Activated naive CD8-positive, alpha-beta T cell treated with anti-CD3 and anti-CD28 coated beads, Interleukin-2, amount 10 ng/mL, durations not matched to agents 7 days and 5 days (primary cell): ENCODE results near the gene IRX2. TPM values are rescaled to one million over a fixed set of nuclear protein-coding genes. Genes with fewer than 3 reads are reported as not detected.

Experiments
- ATAC-seq: fragments of 150-1000 bp; cut with Tn5 transposase; one replicate; pipeline ENCODE4 v1.10.0; 2021; ENCODE audit warnings: low read depth, moderate library complexity
- POLR2A ChIA-PET: fragments of 350-600 bp; sonication (Branson Sonifier 250); formaldehyde crosslinking; loops from one replicate; lab custom pipeline; 2021; ENCODE audit warnings: antibody characterized with exemption; lab: Charles Lee
- DNase-seq: peaks from one replicate; pipeline ENCODE4 v3.0.0; 2021
- H3K27ac Mint-ChIP-seq: one replicate; pipeline ENCODE4 v1.8.0; 2022; ENCODE audit warnings: mild to moderate bottlenecking, mixed read lengths
- H3K27me3 Mint-ChIP-seq: one replicate; pipeline ENCODE4 v1.8.0; 2022; ENCODE audit warnings: mild to moderate bottlenecking, moderate library complexity, mixed read lengths
- H3K36me3 Mint-ChIP-seq: one replicate; pipeline ENCODE4 v1.8.0; 2021; ENCODE audit warnings: mild to moderate bottlenecking, mixed read lengths
- H3K4me1 Mint-ChIP-seq: one replicate; pipeline ENCODE4 v1.8.0; 2021; ENCODE audit warnings: mixed read lengths
- H3K4me3 Mint-ChIP-seq: one replicate; pipeline ENCODE4 v1.8.0; 2022; ENCODE audit warnings: mild to moderate bottlenecking, moderate library complexity, mixed read lengths
- H3K9me3 Mint-ChIP-seq: one replicate; pipeline ENCODE4 v1.8.0; 2021; ENCODE audit warnings: mixed read lengths
- total RNA-seq, 2 experiments: library from RNA; stranded (reverse); gene quantifications; one replicate each; pipeline ENCODE4 v1.2.3, GENCODE V29; 2021

The IRX2 gene
- total RNA-seq, 2 experiments from 2014 or later: not detected

- ATAC-seq: no peak
- no peak overlapping the region for H3K27ac Mint-ChIP-seq
- H3K27me3 Mint-ChIP-seq: no peaks in the 10 kb centered on the region
- H3K9me3 Mint-ChIP-seq: no peaks in the 10 kb centered on the region
- H3K36me3 Mint-ChIP-seq: no peaks in the 10 kb centered on the region
- POLR2A ChIA-PET: no interaction called here
- DNase-seq: no peak
- no peak overlapping the region for H3K4me3 Mint-ChIP-seq
- no peaks in the 10 kb centered on the region for H3K4me1 Mint-ChIP-seq
These were observed 52.9 kb downstream of the IRX2 start for GRCh38 chr5:2698581-2698980.

DNA sequence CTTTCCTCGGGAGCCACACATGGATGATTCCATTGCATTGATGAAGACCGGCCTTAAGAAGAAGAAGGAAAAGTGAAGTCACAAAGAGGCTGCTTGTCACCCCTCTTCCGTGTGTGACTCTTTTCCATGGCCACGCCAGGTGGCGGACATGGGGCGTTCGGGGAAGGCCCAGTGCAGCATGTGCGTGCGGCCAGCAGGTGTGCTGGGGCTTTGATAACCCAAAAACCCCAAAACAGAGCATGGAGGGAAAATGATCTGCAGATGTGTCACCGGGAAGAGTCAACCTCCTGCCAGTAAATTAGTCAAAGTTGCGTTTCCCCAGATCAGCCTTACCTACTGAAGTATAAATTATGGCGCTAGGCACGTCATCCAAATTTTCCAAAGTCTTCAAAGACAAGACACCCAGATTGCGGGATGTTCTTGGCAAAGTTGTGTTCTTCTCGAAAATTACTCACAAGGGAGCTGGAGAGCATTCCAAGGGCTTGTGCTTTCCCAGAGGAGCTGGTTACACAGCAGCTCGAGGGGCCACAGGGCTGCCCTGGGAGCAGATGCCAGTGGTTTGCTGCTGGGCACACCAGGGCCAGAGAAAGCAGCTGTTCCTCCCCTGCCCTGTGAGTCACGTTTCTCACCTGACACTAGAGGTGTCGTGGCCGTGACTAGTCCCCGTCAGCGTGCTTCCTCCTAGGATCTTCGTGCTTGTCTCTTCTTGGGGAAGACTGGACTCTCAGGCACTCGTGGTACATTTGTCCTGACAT is 53.9 kb downstream of the IRX2 start:
- no peaks in the 10 kb centered on the region for H3K27me3 Mint-ChIP-seq
- no peaks in the 10 kb centered on the region for H3K9me3 Mint-ChIP-seq
- no peak for DNase-seq
- H3K27ac Mint-ChIP-seq: no peak overlapping the region
- ATAC-seq: no peak
- no peak overlapping the region for H3K4me3 Mint-ChIP-seq
- H3K36me3 Mint-ChIP-seq: no peaks in the 10 kb centered on the region
- H3K4me1 Mint-ChIP-seq: no peaks in the 10 kb centered on the region
- POLR2A ChIA-PET: no interaction called here

DNA sequence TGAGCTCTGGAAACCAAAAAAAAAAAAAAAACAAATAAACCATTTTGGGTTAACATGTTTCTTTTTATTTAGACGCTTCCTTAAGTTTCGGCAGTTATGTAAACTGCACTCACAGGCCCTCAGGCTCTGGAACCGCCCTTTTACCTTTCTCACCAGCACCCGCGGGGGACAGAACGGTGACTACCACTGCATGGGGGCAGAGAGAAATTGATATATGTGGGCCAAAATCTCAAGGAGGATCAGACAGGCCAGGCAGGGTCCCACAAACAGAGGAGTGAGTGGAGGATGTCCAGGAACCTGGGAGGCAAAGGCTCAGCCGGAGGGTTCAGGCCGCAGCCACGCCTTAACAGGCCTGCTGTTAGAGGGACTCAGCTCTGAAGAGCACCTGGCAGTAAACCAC is 54.4 kb downstream of the IRX2 start:
- Mint-ChIP-seq H3K27me3 (no peaks in the 10 kb centered on the region), H3K27ac (no peak overlapping the region)
- no peak for DNase-seq

More for the DNA sequence above, 54.4 kb downstream of the IRX2 start:
- Mint-ChIP-seq H3K4me1 (no peaks in the 10 kb centered on the region), H3K9me3 (no peaks in the 10 kb centered on the region), H3K36me3 (no peaks in the 10 kb centered on the region), H3K4me3 (no peak overlapping the region)
- POLR2A ChIA-PET: no interaction called here
- ATAC-seq: no peak
